GM12878 (cell line): Measurements from ENCODE around the gene DNAAF1. TPM values are rescaled to one million over a fixed set of nuclear protein-coding genes. Genes with fewer than 3 reads are reported as not detected.

Experiments
- ATAC-seq: fragments of 200-7000 bp; cut with Tn5 transposase; 3 replicates; pipeline ENCODE4 v1.9.1; 2020; ENCODE audit warnings: mild to moderate bottlenecking, moderate library complexity
- BruUV-seq: library from RNA; stranded (reverse); fragments of 400-500 nt; replicated peaks from 2 replicates; lab custom pipeline; 2021; lab: Mats Ljungman, UMichigan
- CTCF ChIA-PET: fragments of 300-600 bp; sonication (Branson Sonifier 250); formaldehyde crosslinking; extraction: SDS; loops from one replicate; lab custom pipeline; 2021; ENCODE audit warnings: inconsistent platforms; lab: Yijun Ruan, JAX
- POLR2A ChIA-PET: fragments of 350-600 bp; formaldehyde crosslinking; extraction: SDS; loops from one replicate; lab custom pipeline; 2021; ENCODE audit warnings: inconsistent platforms; lab: Charles Lee
- RAD21 ChIA-PET: fragments of 300-600 bp; sonication (Branson Sonifier 250); formaldehyde crosslinking; loops from one replicate; lab custom pipeline; 2023; ENCODE audit warnings: antibody characterized with exemption; ENCODE audit not compliant: unreplicated experiment; lab: Charles Lee
- SMC1A ChIA-PET: fragments of 300-600 bp; sonication (Branson Sonifier 250); formaldehyde crosslinking; loops from one replicate; lab custom pipeline; 2023; ENCODE audit not compliant: unreplicated experiment, uncharacterized antibody; lab: Charles Lee
- DNase-seq: peaks from one replicate; pipeline ENCODE4 v3.0.0-alpha.2; 2011; ENCODE audit warnings: low read depth, low spot score
- FAIRE-seq: peaks from 3 replicates; lab custom pipeline; 2011; peaks lifted over from hg19 to GRCh38; lab: Jason Lieb, UNC
- H2AFZ ChIP-seq: 2 replicates; pipeline ENCODE4 v1.6.0; 2011; ENCODE audit warnings: low read depth, low read length, control low read depth; ENCODE audit not compliant: control insufficient read depth
- H3K27ac ChIP-seq: 2 replicates; pipeline ENCODE4 v1.5.1; 2011; ENCODE audit warnings: control low read depth; ENCODE audit not compliant: control insufficient read depth, insufficient read depth
- H3K27me3 ChIP-seq, 2 experiments: replicated peaks in 1 of 2; 2 replicates each; pipeline versions ENCODE4 v1.6.0 to v1.6.1; 2011; ENCODE audit warnings: low read length in 1 of 2; ENCODE audit not compliant: control insufficient read depth in 2 of 2, insufficient read depth in 2 of 2
- H3K36me3 ChIP-seq, 2 experiments: 2 replicates each; pipeline ENCODE4 v1.5.1; 2011; ENCODE audit warnings: low read length in 1 of 2; ENCODE audit not compliant: control insufficient read depth in 2 of 2, insufficient read depth in 2 of 2
- H3K4me1 ChIP-seq: 2 replicates; pipeline ENCODE4 v1.6.1; 2011; ENCODE audit warnings: mild to moderate bottlenecking, low read length, moderate library complexity, mixed read lengths; ENCODE audit not compliant: control insufficient read depth, insufficient read depth
- H3K4me2 ChIP-seq: 2 replicates; pipeline ENCODE4 v1.6.0; 2011; ENCODE audit warnings: control low read depth; ENCODE audit not compliant: control insufficient read depth, insufficient read depth
- H3K4me3 ChIP-seq: fragments of 200-600 bp; sonication (generic); 2 replicates; pipeline ENCODE4 v1.5.1; 2016
- H3K79me2 ChIP-seq: 2 replicates; pipeline ENCODE4 v1.6.0; 2011; ENCODE audit warnings: low read length; ENCODE audit not compliant: control insufficient read depth, insufficient read depth
- H3K9ac ChIP-seq: 2 replicates; pipeline ENCODE4 v1.8.0; 2011; ENCODE audit warnings: low read length, control low read depth, mixed read lengths; ENCODE audit not compliant: control insufficient read depth, insufficient read depth
- H3K9me3 ChIP-seq: replicated peaks from 3 replicates; pipeline ENCODE4 v1.5.1; 2011; ENCODE audit warnings: mild to moderate bottlenecking, low read length; ENCODE audit not compliant: control insufficient read depth, insufficient read depth
- H4K20me1 ChIP-seq: 2 replicates; pipeline ENCODE4 v1.6.0; 2011; ENCODE audit not compliant: control insufficient read depth, insufficient read depth
- ATF7 ChIP-seq: fragments of 450-650 bp; IDR thresholded peaks from 2 replicates; pipeline ENCODE4 v1.6.1; 2016; ENCODE audit warnings: low read depth, mild to moderate bottlenecking
- BRCA1 ChIP-seq: IDR thresholded peaks from 2 replicates; pipeline ENCODE4 v1.6.1; 2011; ENCODE audit warnings: low read depth, low read length, improper control_type of control experiment
- GABPA ChIP-seq: IDR thresholded peaks from 2 replicates; pipeline ENCODE4 v1.6.1; 2014; ENCODE audit warnings: antibody characterized with exemption, low read depth, mild to moderate bottlenecking, inconsistent platforms
- HDGF ChIP-seq: fragments of 450-650 bp; IDR thresholded peaks from 2 replicates; pipeline ENCODE4 v1.6.1; 2016; ENCODE audit warnings: antibody characterized with exemption
- MEF2A ChIP-seq: IDR thresholded peaks from 2 replicates; pipeline ENCODE4 v1.6.1; 2011; ENCODE audit warnings: low read depth, mild to moderate bottlenecking, low read length, moderate library complexity; ENCODE audit not compliant: insufficient read depth
- MYB ChIP-seq: fragments of 150-350 bp; IDR thresholded peaks from 2 replicates; pipeline ENCODE4 v1.6.1; 2014; ENCODE audit warnings: mild to moderate bottlenecking, low read depth, low read length, borderline replicate concordance
- SREBF1 ChIP-seq: IDR thresholded peaks from 2 replicates; pipeline ENCODE4 v1.6.1; 2012; ENCODE audit warnings: mild to moderate bottlenecking, low read length
- TARDBP ChIP-seq: IDR thresholded peaks from 2 replicates; pipeline ENCODE4 v1.6.1; 2016; ENCODE audit warnings: borderline replicate concordance
- YY1 ChIP-seq: IDR thresholded peaks from 2 replicates; pipeline ENCODE4 v1.6.1; 2011; ENCODE audit warnings: low read depth, mild to moderate bottlenecking, low read length
- ZNF217 ChIP-seq: fragments of 450-650 bp; IDR thresholded peaks from 2 replicates; pipeline ENCODE4 v1.6.1; 2017; ENCODE audit warnings: antibody characterized with exemption, mild to moderate bottlenecking
- WGBS: methylation state at CpG from one replicate; pipeline ENCODE4 v1.1.6; 2016; ENCODE audit warnings: low lambda C conversion rate; ENCODE audit not compliant: insufficient replicate concordance, insufficient coverage; ENCODE audit errors: missing lambda C conversion rate; 5-methylcytosine and 5-hydroxymethylcytosine counted together
- in situ Hi-C: fragments of 300-500 bp; cut with MboI; formaldehyde crosslinking; loops from 9 replicates; pipeline ENCODE4 v1.14.3; 2018; ENCODE audit warnings: mixed read lengths
- intact Hi-C: fragments of 100-400 bp; cut with micrococcal nuclease; formaldehyde crosslinking; loops from one replicate; pipeline ENCODE4 v1.14.2; 2022; ENCODE audit not compliant: unreplicated experiment
- polyA plus RNA-seq, 11 experiments: library from polyadenylated mRNA; depleted of rRNA in 4 of 11; unstranded in 6 of 11; stranded (reverse) in 5 of 11; fragments of >200 nt; fragmentation: Nextera tagmentation in 4 of 11; fragmentation: Illumina TruSeq in 1 of 11; extraction: Ambion mirVana in 4 of 11; extraction: Trizol in 1 of 11; gene quantifications; 1 replicate in 1 of 11; 2 replicates in 10 of 11; pipeline versions ENCODE4 v1.2.1 to v1.2.3, GENCODE V29; 2011 to 2016; ENCODE audit warnings: inconsistent platforms in 2 of 11, missing spikeins in 2 of 11, low read depth in 1 of 11
- total RNA-seq, 4 experiments: library from RNA; depleted of rRNA in 3 of 4; stranded (reverse); fragments of >200 nt in 3 of 4; fragmentation: Illumina TruSeq in 1 of 4; extraction: Trizol in 1 of 4; gene quantifications; 2 replicates each; pipeline versions ENCODE4 v1.2.1 to v1.2.3, GENCODE V29; 2013 to 2021
- TF ChIP-seq, protein P1 (sequence below): fragments of 450-650 bp; formaldehyde crosslinking; IDR thresholded peaks from 2 replicates; pipeline ENCODE4 v1.4.0; 2022; ENCODE audit warnings: mild to moderate bottlenecking, moderate library complexity

Gene DNAAF1
- total and polyA plus RNA-seq, 10 of the 15 experiments (the other 5 are each of a cell fraction or from before 2014, with no cell fraction given): 0.02 to 0.76 (median 0.08) TPM; not detected in 6

- H4K20me1 ChIP-seq: 0 out of 2 replicates have a peak, but pooled peaks cover 4% of the 10 kb centered on the region
- POLR2A ChIA-PET: no interaction called here
- peak; percentile 45 for ATAC-seq
- H3K9ac ChIP-seq: no peak overlapping the region
- TF ChIP-seq, protein P1, sequence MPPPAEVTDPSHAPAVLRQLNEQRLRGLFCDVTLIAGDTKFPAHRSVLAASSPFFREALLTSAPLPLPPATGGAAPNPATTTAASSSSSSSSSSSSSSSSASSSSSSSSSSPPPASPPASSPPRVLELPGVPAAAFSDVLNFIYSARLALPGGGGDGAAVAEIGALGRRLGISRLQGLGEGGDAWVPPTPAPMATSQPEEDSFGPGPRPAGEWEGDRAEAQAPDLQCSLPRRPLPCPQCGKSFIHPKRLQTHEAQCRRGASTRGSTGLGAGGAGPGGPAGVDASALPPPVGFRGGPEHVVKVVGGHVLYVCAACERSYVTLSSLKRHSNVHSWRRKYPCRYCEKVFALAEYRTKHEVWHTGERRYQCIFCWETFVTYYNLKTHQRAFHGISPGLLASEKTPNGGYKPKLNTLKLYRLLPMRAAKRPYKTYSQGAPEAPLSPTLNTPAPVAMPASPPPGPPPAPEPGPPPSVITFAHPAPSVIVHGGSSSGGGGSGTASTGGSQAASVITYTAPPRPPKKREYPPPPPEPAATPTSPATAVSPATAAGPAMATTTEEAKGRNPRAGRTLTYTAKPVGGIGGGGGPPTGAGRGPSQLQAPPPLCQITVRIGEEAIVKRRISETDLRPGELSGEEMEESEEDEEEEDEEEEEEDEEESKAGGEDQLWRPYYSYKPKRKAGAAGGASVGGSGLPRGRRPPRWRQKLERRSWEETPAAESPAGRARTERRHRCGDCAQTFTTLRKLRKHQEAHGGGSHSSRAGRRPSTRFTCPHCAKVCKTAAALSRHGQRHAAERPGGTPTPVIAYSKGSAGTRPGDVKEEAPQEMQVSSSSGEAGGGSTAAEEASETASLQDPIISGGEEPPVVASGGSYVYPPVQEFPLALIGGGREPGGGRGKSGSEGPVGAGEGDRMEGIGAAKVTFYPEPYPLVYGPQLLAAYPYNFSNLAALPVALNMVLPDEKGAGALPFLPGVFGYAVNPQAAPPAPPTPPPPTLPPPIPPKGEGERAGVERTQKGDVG (CRISPR knock-in tag): no peak
- TF ChIP-seq BRCA1 (no peak), HDGF (no peak), TARDBP (no peak), ZNF217 (no peak), SREBF1 (no peak), MEF2A (no peak), MYB (no peak), ATF7 (no peak), GABPA (no peak), YY1 (no peak)
- 0 out of 2 replicates have a peak overlapping the region, but pooled peaks have one; percentile 13 for H3K27ac ChIP-seq
- no peak overlapping the region for H3K4me3 ChIP-seq
- H3K9me3 ChIP-seq: no peaks in the 10 kb centered on the region
- peak overlapping the region; percentile 35 for H3K4me2 ChIP-seq
- CTCF ChIA-PET: no interaction called here
- TSS peak; percentile 17 for BruUV-seq
- intact Hi-C loops: no loop called here
- in situ Hi-C loops: no loop called here
- H3K27me3 ChIP-seq: no peaks in the 10 kb centered on the region
- peaks cover 45% of the 10 kb centered on the region for H3K79me2 ChIP-seq
- RAD21 ChIA-PET: no interaction called here
- 75% methylated on average over 6 of the region's 6 CpGs for WGBS
- SMC1A ChIA-PET: interaction anchor here (1.6 kb wide), 1 partner anchor 9 kb away, joined by 4 read pairs; no protein-coding TSS in a partner anchor
- FAIRE-seq: no peak
- peaks cover 15% of the 10 kb centered on the region for H3K4me1 ChIP-seq
- H3K36me3 ChIP-seq: no peaks in the 10 kb centered on the region
- no peak overlapping the region for H2AFZ ChIP-seq
- DNase-seq: no peak
Measured at GRCh38 chr16:84109598-84110335, 35.3 kb upstream of the DNAAF1 start.
